Neuron (in vitro differentiated cells): Measurements from ENCODE around the gene CSAG1.
"Not testable (repeated sequence)": the region's sequence is repeated elsewhere in the genome, so short reads cannot be mapped to it uniquely, and the experiment has no call there.

Source experiments
- H2AFZ ChIP-seq: one replicate; pipeline ENCODE4 v1.6.1; 2013; ENCODE audit warnings: low read depth, mild to moderate bottlenecking, inconsistent platforms, low read length, moderate library complexity
- H3K27me3 ChIP-seq: one replicate; pipeline ENCODE4 v1.6.1; 2013; ENCODE audit warnings: low read length; ENCODE audit not compliant: insufficient read depth
- H3K36me3 ChIP-seq: one replicate; pipeline ENCODE4 v1.6.1; 2013; ENCODE audit warnings: low read length; ENCODE audit not compliant: insufficient read depth
- H3K4me1 ChIP-seq: one replicate; pipeline ENCODE4 v1.6.1; 2013; ENCODE audit warnings: low read length; ENCODE audit not compliant: insufficient read depth
- H3K4me3 ChIP-seq: 2 replicates; pipeline ENCODE4 v1.5.1; 2013; ENCODE audit warnings: mild to moderate bottlenecking, low read length, moderate library complexity
- H3K9me3 ChIP-seq: one replicate; pipeline ENCODE4 v1.6.1; 2013; ENCODE audit warnings: low read length

CSAG1 gene, protein sequence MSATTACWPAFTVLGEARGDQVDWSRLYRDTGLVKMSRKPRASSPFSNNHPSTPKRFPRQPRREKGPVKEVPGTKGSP

DNA sequence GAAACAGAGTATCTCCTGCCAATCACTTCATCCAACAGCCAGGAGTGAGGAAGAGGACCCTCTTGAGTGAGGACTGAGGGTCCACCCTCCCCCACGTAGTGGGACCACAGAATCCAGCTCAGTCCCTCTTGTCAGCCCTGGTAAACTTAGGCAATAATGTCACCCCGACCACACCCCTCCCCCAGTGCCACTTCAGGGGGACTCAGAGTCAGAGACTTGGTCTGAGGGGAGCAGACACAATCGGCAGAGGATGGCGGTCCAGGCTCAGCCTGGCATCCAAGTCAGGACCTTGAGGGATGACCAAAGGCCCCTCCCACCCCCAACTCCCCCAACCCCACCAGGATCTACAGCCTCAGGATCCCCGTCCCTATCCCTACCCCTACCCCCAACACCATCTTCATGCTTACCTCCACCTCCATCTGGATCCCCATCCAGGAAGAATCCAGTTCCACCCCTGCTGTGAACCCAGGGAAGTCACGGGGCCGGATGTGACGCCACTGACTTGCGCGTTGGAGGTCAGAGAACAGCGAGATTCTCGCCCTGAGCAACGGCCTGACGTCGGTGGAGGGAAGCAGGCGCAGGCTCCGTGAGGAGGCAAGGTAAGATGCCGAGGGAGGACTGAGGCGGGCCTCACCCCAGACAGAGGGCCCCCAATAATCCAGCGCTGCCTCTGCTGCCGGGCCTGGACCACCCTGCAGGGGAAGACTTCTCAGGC lies at the start of gene CSAG1, which contains the start of gene MAGEA12:
TSS of gene CSAG1 (minus strand) at position 461 of the 715 bp plus-strand sequence. CDS start 1,261 bp downstream, outside the sequence.
TSS of gene MAGEA12 (plus strand) at position 497 of the 715 bp plus-strand sequence. CDS start 2,405 bp downstream, outside the sequence.
- H3K27me3 ChIP-seq = peaks cover 14% of the 10 kb centered on the region
- no peaks in the 10 kb centered on the region for H3K9me3 ChIP-seq
- no peak within 1 kb of the TSS for H3K4me3 ChIP-seq
- H2AFZ ChIP-seq = no peak within 1 kb of the TSS
- no peaks in the 10 kb centered on the region for H3K36me3 ChIP-seq
- no peaks in the 10 kb centered on the region for H3K4me1 ChIP-seq

DNA sequence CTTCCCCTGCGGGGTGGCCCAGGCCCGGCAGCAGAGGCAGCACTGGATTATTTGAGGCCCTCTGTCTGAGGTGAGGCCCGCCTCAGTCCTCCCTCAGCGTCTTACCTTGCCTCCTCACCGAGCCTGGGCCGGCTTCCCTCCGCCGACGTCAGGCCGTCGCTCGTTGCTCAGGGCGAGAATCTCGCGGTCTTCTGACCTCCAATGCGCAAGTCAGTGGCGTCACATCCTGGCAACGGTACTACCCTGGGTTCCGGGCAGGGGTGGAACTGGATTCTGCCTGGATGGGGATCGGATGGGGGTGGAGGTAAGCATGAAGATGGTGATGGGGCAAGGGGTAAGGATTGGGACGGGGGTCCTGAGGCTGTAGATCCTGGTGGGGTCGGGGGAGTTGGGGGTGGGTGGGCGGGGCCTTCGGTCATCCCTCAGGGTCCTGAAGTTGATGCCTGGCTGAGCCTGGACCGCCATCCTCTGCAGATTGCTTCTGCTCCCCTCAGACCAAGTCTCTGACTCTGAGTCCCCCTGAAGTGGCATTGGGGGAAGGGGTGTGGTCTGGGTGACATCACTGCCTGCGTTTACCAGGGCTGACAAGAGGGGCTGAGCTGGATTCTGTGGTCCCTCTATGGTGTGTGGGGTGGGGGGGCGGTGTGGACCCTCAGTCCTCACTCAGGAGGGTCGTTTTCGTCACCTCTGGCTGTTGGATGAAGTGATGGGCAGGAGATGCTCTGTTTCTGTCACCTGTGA lies 36.2 kb upstream of the CSAG1 start, which contains the start of gene MAGEA6:
TSS of gene MAGEA6 (minus strand) at position 141 of the 741 bp plus-strand sequence. CDS start 2,039 bp downstream, outside the sequence.
- not testable (repeated sequence) for H3K9me3 ChIP-seq, H3K27me3 ChIP-seq, H3K36me3 ChIP-seq, H3K4me3 ChIP-seq, H3K4me1 ChIP-seq, H2AFZ ChIP-seq

DNA sequence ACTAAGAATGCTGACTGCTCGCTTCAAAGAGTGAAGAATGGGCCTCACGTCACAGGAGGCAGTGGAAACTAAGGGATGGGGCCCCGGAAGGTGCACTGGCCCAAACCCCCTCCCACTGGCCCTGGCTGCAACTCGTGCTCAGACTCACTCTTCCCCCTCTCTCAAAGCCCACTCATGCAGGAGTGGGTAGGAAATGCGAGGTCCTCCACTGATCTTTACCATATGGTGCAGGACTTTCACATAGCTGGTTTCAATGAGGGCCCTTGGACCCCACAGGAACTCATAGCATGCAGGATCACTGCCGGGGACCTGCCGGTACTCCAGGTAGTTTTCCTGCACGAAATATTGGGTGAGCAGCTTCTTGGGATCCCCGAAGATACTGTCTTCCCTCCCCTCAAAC lies 33.0 kb upstream of the CSAG1 start:
- not testable (repeated sequence) for H3K27me3 ChIP-seq, H3K36me3 ChIP-seq, H2AFZ ChIP-seq, H3K4me3 ChIP-seq, H3K9me3 ChIP-seq, H3K4me1 ChIP-seq

DNA sequence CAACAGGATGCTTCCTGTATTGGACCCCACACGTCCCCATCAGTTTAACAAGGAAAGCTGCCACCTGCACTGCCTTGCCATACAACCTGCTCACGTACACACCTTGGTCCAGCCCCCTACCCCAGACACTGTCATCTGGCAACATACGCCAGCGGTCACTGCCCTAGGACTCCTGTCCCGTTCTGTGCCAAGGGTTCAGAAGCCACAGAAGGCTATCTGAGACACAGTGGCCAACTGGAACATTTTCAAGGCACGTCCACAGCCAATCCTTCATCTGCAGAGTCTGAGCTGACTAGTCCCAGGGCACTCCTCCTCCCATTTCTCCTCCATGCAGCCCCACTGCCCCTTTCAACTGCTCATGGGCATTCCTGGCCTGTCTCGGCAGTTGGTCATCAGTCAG lies 28.1 kb upstream of the CSAG1 start:
- H3K27me3 ChIP-seq, H3K9me3 ChIP-seq, H3K36me3 ChIP-seq, H3K4me3 ChIP-seq, H2AFZ ChIP-seq, H3K4me1 ChIP-seq: not testable (repeated sequence)

DNA sequence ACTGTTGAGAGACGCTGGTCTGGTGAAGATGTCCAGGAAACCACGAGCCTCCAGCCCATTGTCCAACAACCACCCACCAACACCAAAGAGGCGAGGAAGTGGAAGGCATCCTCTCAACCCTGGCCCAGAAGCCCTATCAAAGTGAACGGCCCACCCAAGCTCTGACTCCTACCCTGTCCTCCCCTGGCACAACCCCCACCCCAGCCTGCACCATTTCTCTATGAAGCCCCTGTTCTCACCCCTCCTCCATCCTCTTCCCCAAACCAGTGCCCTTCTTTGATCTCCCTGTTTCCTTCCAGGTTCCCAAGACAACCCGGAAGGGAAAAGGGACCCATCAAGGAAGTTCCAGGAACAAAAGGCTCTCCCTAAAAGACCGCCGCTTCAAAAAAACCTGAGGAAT lies 26.0 kb upstream of the CSAG1 start:
- not testable (repeated sequence) for H3K36me3 ChIP-seq, H2AFZ ChIP-seq, H3K4me3 ChIP-seq, H3K4me1 ChIP-seq, H3K27me3 ChIP-seq, H3K9me3 ChIP-seq

DNA sequence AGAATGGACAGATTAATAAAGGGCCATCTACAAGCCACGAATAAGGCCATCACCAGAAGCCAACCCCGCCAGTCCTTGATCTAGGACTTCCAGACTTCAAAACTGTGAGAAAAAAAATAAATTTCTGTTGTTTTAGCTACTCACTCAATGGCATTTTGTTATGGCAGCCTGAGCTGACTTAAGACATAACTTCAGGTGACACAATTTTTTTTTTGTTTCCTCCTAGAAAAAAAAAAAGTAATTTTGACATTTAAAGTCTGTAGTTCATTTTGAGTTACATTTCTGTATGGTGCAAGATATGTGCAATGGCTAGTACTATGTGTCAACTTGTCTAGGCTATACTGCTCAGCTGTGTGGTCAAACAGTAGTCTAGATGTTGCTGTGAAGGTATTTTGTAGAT lies 25.4 kb upstream of the CSAG1 start, which contains the start of gene CSAG3:
TSS of gene CSAG3 (plus strand) at position 301 of the 400 bp plus-strand sequence.
- H3K27me3 ChIP-seq, H3K36me3 ChIP-seq, H3K4me1 ChIP-seq, H2AFZ ChIP-seq, H3K4me3 ChIP-seq, H3K9me3 ChIP-seq: not testable (repeated sequence)

DNA sequence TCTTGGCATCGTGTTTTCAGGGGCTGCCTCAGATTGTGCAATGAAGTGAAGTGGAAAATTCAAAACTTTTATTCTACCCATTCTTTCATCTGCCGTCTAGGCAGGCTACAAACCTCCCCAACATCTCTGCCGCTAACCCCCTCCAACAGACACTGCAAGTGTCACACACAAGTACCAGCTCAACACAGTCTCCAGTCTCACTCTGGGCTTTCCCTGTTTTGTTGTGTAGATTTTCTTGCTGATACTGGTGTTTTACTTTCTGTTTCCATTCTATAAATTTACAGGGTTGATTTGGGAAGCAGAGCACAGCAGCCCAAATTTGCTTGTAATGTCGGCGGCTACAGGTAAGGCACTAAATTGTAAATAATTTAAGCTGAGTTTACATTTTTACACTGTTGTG lies 21.4 kb upstream of the CSAG1 start:
- not testable (repeated sequence) for H3K27me3 ChIP-seq, H3K9me3 ChIP-seq, H3K4me1 ChIP-seq, H2AFZ ChIP-seq, H3K4me3 ChIP-seq, H3K36me3 ChIP-seq

DNA sequence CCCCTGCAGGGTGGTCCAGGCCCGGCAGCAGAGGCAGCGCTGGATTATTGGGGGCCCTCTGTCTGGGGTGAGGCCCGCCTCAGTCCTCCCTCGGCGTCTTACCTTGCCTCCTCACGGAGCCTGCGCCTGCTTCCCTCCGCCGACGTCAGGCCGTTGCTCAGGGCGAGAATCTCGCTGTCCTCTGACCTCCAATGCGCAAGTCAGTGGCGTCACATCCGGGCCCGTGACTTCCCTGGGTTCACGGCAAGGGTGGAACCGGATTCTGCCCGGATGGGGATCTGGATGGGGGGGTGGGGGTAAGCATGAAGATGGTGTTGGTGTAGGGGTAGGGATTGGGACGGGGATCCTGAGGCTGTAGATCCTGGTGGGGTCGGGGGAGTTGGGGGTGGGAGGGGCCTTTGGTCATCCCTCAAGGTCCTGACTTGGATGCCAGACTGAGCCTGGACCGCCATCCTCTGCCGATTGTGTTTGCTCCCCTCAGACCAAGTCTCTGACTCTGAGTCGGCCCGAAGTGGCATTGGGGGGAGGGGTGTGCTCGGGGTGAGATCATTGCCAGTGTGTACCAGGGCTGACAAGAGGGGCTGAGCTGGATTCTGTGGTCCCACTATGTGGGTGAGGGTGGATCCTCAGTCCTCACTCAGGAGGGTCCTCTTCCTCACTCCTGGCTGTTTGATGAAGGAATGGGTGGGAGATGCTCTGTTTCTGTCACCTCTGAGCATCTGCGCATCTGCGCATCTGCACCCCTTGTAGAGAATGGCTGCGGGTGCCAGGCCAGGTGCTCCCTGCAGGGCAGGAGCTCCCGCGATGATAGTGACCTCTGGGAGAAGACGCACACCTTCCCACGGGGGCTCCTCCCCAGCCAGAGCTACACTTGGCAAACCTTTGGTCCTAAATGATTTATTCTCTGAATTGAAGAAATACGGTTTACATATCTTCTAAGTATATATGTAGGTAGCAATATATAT lies 20.4 kb upstream of the CSAG1 start, which contains the start of gene MAGEA2:
TSS of gene MAGEA2 (minus strand) at position 157 of the 965 bp plus-strand sequence. CDS start 2,479 bp downstream, outside the sequence.
- H2AFZ ChIP-seq, H3K4me3 ChIP-seq, H3K27me3 ChIP-seq, H3K36me3 ChIP-seq, H3K4me1 ChIP-seq, H3K9me3 ChIP-seq: not testable (repeated sequence)

DNA sequence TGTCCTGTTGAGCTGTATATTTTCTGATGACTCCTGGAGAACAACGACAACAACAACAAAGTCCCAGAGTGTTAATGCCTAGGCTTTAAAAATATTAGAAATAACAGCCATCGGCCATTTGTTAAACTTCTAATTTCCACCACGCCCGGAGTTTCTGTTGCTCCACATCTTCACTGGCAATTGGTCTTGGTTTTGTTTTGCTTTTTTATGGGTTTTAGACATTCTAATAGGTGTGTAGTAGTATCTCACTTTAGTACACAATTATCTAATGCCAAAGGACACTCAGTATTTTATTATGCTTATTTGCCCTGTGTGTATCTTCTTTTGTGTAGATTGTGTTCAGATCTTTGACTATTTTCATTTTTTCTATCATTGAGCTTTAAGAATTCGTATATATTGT lies 5.0 kb upstream of the CSAG1 start:
- Histone ChIP-seq H3K4me3 (no peak overlapping the region), H2AFZ (no peak overlapping the region)

DNA sequence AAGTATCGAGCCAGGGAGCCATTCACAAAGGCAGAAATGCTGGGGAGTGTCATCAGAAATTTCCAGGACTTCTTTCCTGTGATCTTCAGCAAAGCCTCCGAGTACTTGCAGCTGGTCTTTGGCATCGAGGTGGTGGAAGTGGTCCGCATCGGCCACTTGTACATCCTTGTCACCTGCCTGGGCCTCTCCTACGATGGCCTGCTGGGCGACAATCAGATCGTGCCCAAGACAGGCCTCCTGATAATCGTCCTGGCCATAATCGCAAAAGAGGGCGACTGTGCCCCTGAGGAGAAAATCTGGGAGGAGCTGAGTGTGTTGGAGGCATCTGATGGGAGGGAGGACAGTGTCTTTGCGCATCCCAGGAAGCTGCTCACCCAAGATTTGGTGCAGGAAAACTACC lies 3.0 kb upstream of the CSAG1 start:
- H3K27me3 ChIP-seq = peaks cover 16% of the 10 kb centered on the region
- not testable (repeated sequence) for H3K4me1 ChIP-seq, H3K4me3 ChIP-seq, H2AFZ ChIP-seq, H3K9me3 ChIP-seq, H3K36me3 ChIP-seq

More for the DNA sequence above, 5.0 kb upstream of the CSAG1 start:
- no peaks in the 10 kb centered on the region for H3K36me3 ChIP-seq
- H3K9me3 ChIP-seq = no peaks in the 10 kb centered on the region
- peaks cover 16% of the 10 kb centered on the region for H3K27me3 ChIP-seq
- H3K4me1 ChIP-seq = no peaks in the 10 kb centered on the region

DNA sequence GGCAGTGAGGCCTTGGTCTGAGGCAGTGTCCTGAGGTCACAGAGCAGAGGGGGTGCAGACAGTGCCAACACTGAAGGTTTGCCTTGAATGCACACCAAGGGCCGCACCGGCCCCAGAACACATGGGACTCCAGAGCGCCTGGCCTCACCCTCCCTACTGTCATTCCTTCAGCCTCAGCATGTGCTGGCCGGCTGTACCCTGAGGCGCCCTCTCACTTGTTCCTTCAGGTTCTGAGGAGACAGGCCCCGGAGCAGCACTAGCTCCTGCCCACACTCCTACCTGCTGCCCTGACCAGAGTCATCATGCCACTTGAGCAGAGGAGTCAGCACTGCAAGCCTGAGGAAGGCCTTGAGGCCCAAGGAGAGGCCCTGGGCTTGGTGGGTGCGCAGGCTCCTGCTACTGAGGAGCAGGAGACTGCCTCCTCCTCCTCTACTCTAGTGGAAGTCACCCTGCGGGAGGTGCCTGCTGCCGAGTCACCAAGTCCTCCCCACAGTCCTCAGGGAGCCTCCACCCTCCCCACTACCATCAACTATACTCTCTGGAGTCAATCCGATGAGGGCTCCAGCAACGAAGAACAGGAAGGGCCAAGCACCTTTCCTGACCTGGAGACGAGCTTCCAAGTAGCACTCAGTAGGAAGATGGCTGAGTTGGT lies 2.5 kb upstream of the CSAG1 start:
- H3K9me3 ChIP-seq = no peaks in the 10 kb centered on the region
- H3K27me3 ChIP-seq = peaks cover 16% of the 10 kb centered on the region
- no peaks in the 10 kb centered on the region for H3K4me1 ChIP-seq
- H3K4me3 ChIP-seq = no peak overlapping the region
- H3K36me3 ChIP-seq = no peaks in the 10 kb centered on the region
- no peak overlapping the region for H2AFZ ChIP-seq

DNA sequence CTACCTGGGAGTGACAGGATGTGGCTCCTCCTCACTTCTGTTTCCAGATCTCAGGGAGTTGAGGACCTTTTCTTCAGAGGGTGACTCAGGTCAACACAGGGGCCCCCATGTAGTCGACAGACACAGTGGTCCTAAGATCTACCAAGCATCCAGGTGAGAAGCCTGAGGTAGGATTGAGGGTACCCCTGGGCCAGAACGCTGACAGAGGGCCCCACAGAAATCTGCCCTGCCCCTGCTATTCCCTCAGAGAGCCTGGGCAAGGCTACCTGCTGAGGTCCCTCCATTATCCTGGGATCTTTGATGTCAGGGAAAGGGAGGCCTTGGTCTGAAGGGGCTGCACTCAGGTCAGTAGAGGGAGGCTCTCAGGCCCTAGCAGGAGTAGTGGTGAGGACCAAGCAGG lies 1.6 kb upstream of the CSAG1 start:
- no peak overlapping the region for H2AFZ ChIP-seq
- H3K4me3 ChIP-seq = no peak overlapping the region
- no peaks in the 10 kb centered on the region for H3K9me3 ChIP-seq

More for the DNA sequence above, 1.6 kb upstream of the CSAG1 start:
- Histone ChIP-seq H3K4me1 (no peaks in the 10 kb centered on the region), H3K36me3 (no peaks in the 10 kb centered on the region), H3K27me3 (peaks cover 16% of the 10 kb centered on the region)
